ENCODE results near the gene DLG2.

GRCh38 chr11:84164728-84165127 is 1462.4 kb downstream of the DLG2 start:
- TF ChIP-seq CTCF (IDR thresholded peaks at IDR 0.05) (no peak), POLR2A (IDR thresholded peaks at IDR 0.05) (no peak)

All from uterus (tissue), 2 donors.